GM12878 (cell line): ENCODE data around the gene NHLRC4. TPM values are rescaled to one million over a fixed set of nuclear protein-coding genes. Genes with fewer than 3 reads are reported as not detected.

ENCODE experiments used
- DPF2 ChIP-seq: fragments of 450-650 bp; IDR thresholded peaks from 2 replicates; pipeline ENCODE4 v1.6.1; 2017; ENCODE audit warnings: mild to moderate bottlenecking
- ETV6 ChIP-seq, 2 experiments: fragments of 450-650 bp in 1 of 2; IDR thresholded peaks in 1 of 2; conservative IDR thresholded peaks in 1 of 2; 2 replicates each; pipeline ENCODE4 v1.6.1; 2014; ENCODE audit warnings: antibody characterized with exemption in 1 of 2, borderline replicate concordance in 1 of 2, low read depth in 1 of 2, mild to moderate bottlenecking in 1 of 2, moderate library complexity in 1 of 2
- HDAC2 ChIP-seq: fragments of 200-600 bp; sonication (generic); IDR thresholded peaks from 2 replicates; pipeline ENCODE4 v1.6.1; 2017
- JUNB ChIP-seq: IDR thresholded peaks from 2 replicates; pipeline ENCODE4 v1.6.1; 2016; ENCODE audit warnings: antibody characterized with exemption, mild to moderate bottlenecking
- MEF2A ChIP-seq: IDR thresholded peaks from 2 replicates; pipeline ENCODE4 v1.6.1; 2011; ENCODE audit warnings: low read depth, mild to moderate bottlenecking, low read length, moderate library complexity; ENCODE audit not compliant: insufficient read depth
- NFXL1 ChIP-seq: fragments of 450-650 bp; IDR thresholded peaks from 2 replicates; pipeline ENCODE4 v1.6.1; 2017; ENCODE audit warnings: antibody characterized with exemption, mild to moderate bottlenecking, borderline replicate concordance
- NFYA ChIP-seq: IDR thresholded peaks from 2 replicates; pipeline ENCODE4 v1.6.1; 2011; ENCODE audit warnings: low read depth, mild to moderate bottlenecking, low read length, improper control_type of control experiment, borderline replicate concordance
- NR2C1 ChIP-seq: fragments of 450-650 bp; IDR thresholded peaks from 2 replicates; pipeline ENCODE4 v1.6.1; 2017; ENCODE audit warnings: antibody characterized with exemption, mild to moderate bottlenecking, moderate library complexity
- SRF ChIP-seq, 2 experiments: IDR thresholded peaks; 2 replicates each; pipeline ENCODE4 v1.6.1; 2011; ENCODE audit warnings: low read depth in 2 of 2, low read length in 2 of 2, mild to moderate bottlenecking in 1 of 2, moderate library complexity in 1 of 2
- SUPT20H ChIP-seq: IDR thresholded peaks from 2 replicates; pipeline ENCODE4 v1.6.1; 2011; ENCODE audit warnings: low read depth, mild to moderate bottlenecking, low read length, moderate library complexity, borderline replicate concordance; ENCODE audit not compliant: control insufficient read depth
- TAF1 ChIP-seq: IDR thresholded peaks from 2 replicates; pipeline ENCODE4 v1.6.1; 2011; ENCODE audit warnings: mild to moderate bottlenecking, low read depth, low read length, borderline replicate concordance
- WRNIP1 ChIP-seq: IDR thresholded peaks from 2 replicates; pipeline ENCODE4 v1.6.1; 2011; ENCODE audit warnings: low read depth, low read length, improper control_type of control experiment, borderline replicate concordance
- ZBED1 ChIP-seq: IDR thresholded peaks from 2 replicates; pipeline ENCODE4 v1.6.1; 2016; ENCODE audit warnings: borderline replicate concordance
- polyA plus RNA-seq, 11 experiments: library from polyadenylated mRNA; depleted of rRNA in 4 of 11; unstranded in 6 of 11; stranded (reverse) in 5 of 11; fragments of >200 nt; fragmentation: Nextera tagmentation in 4 of 11; fragmentation: Illumina TruSeq in 1 of 11; extraction: Ambion mirVana in 4 of 11; extraction: Trizol in 1 of 11; gene quantifications; 1 replicate in 1 of 11; 2 replicates in 10 of 11; pipeline versions ENCODE4 v1.2.1 to v1.2.3, GENCODE V29; 2011 to 2016; ENCODE audit warnings: inconsistent platforms in 2 of 11, missing spikeins in 2 of 11, low read depth in 1 of 11
- total RNA-seq, 4 experiments: library from RNA; depleted of rRNA in 3 of 4; stranded (reverse); fragments of >200 nt in 3 of 4; fragmentation: Illumina TruSeq in 1 of 4; extraction: Trizol in 1 of 4; gene quantifications; 2 replicates each; pipeline versions ENCODE4 v1.2.1 to v1.2.3, GENCODE V29; 2013 to 2021
- TF ChIP-seq, protein P1 (sequence below): fragments of 450-650 bp; IDR thresholded peaks from 2 replicates; pipeline ENCODE4 v1.6.1; 2016; ENCODE audit warnings: mild to moderate bottlenecking, moderate library complexity, borderline replicate concordance
- TF ChIP-seq, protein P2 (sequence below): fragments of 450-650 bp; IDR thresholded peaks from 2 replicates; pipeline ENCODE4 v1.6.1; 2017; ENCODE audit warnings: low read depth, mild to moderate bottlenecking, moderate library complexity
- TF ChIP-seq, protein P3 (sequence below): fragments of 450-650 bp; formaldehyde crosslinking; IDR thresholded peaks from 2 replicates; pipeline ENCODE4 v1.4.0; 2022; ENCODE audit warnings: mild to moderate bottlenecking, moderate library complexity
- TF ChIP-seq, protein P4 (sequence below): fragments of 450-650 bp; formaldehyde crosslinking; IDR thresholded peaks from 2 replicates; pipeline ENCODE4 v1.5.0; 2022; ENCODE audit warnings: mild to moderate bottlenecking, missing genetic modification characterization

The NHLRC4 gene
- total and polyA plus RNA-seq, 10 of the 15 experiments (the other 5 are each of a cell fraction or from before 2014, with no cell fraction given): 0.07 to 1.1 (median 0.57) TPM; not detected in 3

DNA sequence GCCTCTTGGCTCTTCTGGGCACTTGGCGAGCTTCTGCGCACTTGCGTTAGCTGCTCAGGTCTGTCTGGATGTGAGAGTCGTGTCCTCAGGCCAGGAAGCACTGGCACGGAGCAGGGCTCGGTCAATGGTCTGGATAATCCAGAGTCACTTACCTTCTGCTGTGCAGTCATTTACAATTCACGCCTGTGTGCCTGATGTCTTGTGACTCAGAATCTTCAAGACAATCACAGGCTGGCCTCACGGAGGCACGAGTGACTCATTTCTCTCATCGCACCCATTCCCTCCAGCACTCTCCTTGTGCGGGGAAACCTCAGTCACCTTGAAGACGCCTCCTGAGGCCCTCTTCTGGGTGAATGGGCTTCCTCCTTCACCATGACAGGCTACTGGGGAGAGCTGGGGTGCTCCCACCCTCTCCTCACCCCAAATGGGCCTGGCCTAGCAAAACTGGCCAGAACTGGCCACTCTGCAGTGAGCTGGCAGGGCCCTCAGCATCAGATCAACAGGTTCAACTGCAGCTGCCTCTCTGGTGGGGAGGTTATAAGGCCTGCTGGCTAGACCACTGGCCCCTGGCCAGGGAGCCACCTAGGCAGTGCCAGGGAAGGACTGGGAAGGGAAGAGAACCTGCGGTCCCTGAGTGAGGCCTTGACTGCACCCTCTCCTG, 41.2 kb upstream of the NHLRC4 start (continued):
- TF ChIP-seq ETV6 (conservative IDR thresholded peaks at IDR 0.05 in 1 of 2, IDR thresholded peaks at IDR 0.05 in 1 of 2; ENCODE audit: borderline replicate concordance in 1 of 2, low read depth in 1 of 2) (no peak), JUNB (peak; percentile 75), DPF2 (peak; percentile 74; the same call in 1 of the 2 replicates), WRNIP1 (no peak; the same call in 1 of the 2 replicates), ZBED1 (no peak), SUPT20H (no peak), HDAC2 (no peak), NR2C1 (no peak), MEF2A (no peak), NFXL1 (0 out of 2 replicates have a peak, but pooled peaks have one; percentile 23), NFYA (no peak), SRF (IDR thresholded peaks at IDR 0.05; ENCODE audit: low read depth in 2 of 2, low read length in 2 of 2) (no peak), TAF1 (no peak)
- TF ChIP-seq, protein P1, sequence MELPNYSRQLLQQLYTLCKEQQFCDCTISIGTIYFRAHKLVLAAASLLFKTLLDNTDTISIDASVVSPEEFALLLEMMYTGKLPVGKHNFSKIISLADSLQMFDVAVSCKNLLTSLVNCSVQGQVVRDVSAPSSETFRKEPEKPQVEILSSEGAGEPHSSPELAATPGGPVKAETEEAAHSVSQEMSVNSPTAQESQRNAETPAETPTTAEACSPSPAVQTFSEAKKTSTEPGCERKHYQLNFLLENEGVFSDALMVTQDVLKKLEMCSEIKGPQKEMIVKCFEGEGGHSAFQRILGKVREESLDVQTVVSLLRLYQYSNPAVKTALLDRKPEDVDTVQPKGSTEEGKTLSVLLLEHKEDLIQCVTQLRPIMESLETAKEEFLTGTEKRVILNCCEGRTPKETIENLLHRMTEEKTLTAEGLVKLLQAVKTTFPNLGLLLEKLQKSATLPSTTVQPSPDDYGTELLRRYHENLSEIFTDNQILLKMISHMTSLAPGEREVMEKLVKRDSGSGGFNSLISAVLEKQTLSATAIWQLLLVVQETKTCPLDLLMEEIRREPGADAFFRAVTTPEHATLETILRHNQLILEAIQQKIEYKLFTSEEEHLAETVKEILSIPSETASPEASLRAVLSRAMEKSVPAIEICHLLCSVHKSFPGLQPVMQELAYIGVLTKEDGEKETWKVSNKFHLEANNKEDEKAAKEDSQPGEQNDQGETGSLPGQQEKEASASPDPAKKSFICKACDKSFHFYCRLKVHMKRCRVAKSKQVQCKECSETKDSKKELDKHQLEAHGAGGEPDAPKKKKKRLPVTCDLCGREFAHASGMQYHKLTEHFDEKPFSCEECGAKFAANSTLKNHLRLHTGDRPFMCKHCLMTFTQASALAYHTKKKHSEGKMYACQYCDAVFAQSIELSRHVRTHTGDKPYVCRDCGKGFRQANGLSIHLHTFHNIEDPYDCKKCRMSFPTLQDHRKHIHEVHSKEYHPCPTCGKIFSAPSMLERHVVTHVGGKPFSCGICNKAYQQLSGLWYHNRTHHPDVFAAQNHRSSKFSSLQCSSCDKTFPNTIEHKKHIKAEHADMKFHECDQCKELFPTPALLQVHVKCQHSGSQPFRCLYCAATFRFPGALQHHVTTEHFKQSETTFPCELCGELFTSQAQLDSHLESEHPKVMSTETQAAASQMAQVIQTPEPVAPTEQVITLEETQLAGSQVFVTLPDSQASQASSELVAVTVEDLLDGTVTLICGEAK: no peak
- TF ChIP-seq, protein P2, sequence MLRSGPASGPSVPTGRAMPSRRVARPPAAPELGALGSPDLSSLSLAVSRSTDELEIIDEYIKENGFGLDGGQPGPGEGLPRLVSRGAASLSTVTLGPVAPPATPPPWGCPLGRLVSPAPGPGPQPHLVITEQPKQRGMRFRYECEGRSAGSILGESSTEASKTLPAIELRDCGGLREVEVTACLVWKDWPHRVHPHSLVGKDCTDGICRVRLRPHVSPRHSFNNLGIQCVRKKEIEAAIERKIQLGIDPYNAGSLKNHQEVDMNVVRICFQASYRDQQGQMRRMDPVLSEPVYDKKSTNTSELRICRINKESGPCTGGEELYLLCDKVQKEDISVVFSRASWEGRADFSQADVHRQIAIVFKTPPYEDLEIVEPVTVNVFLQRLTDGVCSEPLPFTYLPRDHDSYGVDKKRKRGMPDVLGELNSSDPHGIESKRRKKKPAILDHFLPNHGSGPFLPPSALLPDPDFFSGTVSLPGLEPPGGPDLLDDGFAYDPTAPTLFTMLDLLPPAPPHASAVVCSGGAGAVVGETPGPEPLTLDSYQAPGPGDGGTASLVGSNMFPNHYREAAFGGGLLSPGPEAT: peak; percentile 64; the same call in 1 of the 2 replicates
- TF ChIP-seq, protein P3, sequence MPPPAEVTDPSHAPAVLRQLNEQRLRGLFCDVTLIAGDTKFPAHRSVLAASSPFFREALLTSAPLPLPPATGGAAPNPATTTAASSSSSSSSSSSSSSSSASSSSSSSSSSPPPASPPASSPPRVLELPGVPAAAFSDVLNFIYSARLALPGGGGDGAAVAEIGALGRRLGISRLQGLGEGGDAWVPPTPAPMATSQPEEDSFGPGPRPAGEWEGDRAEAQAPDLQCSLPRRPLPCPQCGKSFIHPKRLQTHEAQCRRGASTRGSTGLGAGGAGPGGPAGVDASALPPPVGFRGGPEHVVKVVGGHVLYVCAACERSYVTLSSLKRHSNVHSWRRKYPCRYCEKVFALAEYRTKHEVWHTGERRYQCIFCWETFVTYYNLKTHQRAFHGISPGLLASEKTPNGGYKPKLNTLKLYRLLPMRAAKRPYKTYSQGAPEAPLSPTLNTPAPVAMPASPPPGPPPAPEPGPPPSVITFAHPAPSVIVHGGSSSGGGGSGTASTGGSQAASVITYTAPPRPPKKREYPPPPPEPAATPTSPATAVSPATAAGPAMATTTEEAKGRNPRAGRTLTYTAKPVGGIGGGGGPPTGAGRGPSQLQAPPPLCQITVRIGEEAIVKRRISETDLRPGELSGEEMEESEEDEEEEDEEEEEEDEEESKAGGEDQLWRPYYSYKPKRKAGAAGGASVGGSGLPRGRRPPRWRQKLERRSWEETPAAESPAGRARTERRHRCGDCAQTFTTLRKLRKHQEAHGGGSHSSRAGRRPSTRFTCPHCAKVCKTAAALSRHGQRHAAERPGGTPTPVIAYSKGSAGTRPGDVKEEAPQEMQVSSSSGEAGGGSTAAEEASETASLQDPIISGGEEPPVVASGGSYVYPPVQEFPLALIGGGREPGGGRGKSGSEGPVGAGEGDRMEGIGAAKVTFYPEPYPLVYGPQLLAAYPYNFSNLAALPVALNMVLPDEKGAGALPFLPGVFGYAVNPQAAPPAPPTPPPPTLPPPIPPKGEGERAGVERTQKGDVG (CRISPR knock-in tag): no peak
- TF ChIP-seq, protein P4, sequence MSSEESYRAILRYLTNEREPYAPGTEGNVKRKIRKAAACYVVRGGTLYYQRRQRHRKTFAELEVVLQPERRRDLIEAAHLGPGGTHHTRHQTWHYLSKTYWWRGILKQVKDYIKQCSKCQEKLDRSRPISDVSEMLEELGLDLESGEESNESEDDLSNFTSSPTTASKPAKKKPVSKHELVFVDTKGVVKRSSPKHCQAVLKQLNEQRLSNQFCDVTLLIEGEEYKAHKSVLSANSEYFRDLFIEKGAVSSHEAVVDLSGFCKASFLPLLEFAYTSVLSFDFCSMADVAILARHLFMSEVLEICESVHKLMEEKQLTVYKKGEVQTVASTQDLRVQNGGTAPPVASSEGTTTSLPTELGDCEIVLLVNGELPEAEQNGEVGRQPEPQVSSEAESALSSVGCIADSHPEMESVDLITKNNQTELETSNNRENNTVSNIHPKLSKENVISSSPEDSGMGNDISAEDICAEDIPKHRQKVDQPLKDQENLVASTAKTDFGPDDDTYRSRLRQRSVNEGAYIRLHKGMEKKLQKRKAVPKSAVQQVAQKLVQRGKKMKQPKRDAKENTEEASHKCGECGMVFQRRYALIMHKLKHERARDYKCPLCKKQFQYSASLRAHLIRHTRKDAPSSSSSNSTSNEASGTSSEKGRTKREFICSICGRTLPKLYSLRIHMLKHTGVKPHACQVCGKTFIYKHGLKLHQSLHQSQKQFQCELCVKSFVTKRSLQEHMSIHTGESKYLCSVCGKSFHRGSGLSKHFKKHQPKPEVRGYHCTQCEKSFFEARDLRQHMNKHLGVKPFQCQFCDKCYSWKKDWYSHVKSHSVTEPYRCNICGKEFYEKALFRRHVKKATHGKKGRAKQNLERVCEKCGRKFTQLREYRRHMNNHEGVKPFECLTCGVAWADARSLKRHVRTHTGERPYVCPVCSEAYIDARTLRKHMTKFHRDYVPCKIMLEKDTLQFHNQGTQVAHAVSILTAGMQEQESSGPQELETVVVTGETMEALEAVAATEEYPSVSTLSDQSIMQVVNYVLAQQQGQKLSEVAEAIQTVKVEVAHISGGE (CRISPR knock-in tag): no peak
